HG03045 (cell line): ENCODE measurements around the gene ETV5.

Experiments
- ATAC-seq: cut with Tn5 transposase; IDR thresholded peaks from one replicate; pipeline ENCODE4 v1.9.1; 2021; ENCODE audit warnings: mild to moderate bottlenecking, moderate library complexity; ENCODE audit not compliant: unreplicated experiment

ETV5 gene

DNA sequence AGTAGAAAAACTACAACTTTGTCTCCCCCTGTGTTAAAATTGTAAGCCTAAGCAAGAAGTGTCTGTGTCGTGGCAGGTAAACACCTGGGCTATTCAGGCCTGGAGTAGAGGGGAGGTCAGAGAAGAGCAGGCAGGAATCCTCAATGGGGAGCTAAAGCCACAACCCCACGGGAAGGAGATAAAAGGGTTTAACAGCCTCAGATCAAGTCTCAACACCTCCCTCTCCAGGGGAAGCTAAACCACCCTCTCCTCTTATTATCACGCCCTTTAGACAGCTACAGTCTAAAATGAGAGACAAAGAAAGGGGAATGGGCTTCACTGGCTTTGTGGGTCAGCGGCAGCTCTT is 11.6 kb downstream of the ETV5 start:
- no peak for ATAC-seq

DNA sequence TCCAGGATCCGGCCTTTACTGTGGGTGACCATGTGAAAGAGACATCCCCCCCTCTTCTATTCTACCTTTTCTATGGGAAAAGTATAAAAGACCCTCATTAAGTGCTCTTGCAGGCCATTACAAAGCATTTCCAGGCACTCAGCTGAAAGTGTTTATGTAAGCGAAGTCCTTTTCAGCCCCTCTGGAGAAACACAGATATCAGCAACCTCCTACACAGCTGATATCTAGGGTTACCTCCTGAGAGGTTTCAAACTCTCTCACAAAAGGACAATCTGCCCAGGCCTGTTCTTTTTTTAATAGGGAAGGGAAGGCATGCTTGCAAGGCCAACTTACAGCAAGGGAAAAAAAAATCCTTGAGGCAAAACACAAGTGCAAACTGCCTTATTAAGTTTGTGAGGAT is 12.6 kb downstream of the ETV5 start:
- no peak for ATAC-seq

DNA sequence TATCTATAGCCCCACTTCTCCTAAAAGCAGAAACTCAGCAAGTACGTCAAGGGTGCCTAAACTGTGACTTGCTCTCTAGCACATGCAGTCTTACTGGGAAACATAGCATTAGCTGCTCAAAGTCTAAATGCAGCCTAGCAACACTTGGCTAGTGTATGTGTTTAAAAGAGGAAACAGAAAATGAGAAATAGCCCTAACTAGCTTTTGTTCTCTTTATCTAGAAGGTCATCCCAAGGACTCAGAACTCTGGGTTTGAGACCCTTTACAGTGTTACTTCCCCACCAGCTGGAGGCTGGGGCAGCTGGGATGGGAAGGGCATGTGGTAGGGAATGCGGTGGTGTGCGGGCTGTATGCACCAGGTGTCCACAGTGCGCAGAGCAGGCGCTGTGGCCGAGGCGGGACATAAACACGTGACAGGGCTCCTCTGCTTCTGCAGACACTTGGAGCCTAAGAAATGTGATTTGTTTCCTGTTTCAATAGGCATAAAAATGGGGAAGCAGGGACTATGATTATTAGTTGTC is 13.3 kb downstream of the ETV5 start:
- no peak for ATAC-seq

DNA sequence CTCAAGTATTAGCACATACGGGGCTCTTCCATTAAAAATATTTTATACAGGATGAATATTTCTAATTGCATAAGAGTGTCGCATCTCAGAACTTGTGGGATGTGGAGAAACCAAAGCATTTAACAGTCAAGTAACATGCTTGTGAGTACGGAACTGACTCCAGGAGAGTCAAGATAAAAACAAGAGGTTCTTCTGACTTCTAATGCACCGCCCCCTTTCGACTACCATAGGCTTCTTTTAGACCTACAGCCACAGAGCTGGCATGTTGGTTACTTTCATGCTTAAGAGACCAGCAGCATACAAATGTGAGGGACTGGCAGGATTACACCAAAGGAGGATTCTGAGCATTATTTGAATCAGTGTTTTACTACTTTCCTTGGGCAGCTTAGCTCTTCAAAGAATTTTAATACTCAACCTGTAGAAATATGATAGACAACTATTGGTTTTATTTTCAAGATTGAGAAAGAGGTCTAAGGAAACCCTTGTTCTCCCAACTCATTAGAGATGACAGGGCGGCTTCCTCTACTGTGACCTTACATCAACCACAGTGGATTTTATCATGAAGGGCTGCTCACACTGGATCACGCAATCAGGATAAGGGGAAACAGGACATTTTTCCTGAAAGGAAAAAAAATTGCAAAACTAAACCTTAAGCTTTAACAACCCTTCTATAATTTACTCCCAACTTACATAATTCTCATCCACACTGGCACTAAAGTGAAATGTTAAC is 14.0 kb downstream of the ETV5 start:
- ATAC-seq: no peak

DNA sequence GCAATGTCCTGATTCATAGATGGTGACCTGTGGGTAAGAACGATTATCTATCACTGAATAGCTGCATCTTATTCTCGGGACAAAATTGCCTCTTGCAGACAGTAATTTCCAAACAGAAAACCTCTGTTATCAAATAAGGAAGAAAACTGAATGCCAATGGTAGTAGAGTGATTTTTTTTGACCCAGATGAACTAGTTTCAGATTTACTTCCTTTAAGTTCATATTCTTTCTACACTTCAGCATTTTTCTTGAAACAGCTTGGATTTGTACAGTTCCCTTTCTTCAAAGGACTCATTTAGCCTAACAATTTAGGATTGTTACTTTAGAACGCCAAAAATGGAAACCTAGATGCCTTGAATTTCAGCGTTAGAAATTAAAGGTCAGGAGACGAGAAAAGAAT is 14.6 kb downstream of the ETV5 start:
- no peak for ATAC-seq

DNA sequence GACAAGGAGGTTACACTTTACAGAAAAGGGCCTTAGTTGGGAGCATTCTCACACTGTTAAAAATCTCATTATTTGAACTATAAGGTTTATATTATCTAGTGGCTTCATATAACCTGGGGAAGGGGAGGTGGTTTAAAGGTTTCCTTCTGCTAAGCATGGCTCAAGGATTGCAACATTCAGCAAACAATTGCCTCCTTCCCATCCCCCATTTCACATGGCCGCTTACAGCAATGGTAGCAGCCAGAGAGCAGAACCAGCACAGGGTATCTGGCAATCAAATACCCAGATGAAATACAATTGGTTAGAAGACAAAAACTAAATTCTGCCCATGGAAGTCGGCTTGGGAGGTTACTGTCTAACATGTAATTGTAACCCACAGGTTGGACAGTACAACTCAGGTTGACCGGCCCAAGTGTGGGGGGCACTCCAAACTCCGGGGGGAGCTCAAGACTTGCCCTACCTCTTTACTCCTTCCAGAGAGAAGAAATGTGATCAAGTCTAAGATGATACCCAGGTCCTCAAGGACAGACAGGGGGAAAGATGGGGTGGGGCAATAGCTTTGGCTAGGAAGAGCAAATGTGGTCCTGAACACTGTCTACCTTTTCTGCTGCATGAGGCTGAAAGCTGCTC is 15.5 kb downstream of the ETV5 start:
- ATAC-seq: no peak

DNA sequence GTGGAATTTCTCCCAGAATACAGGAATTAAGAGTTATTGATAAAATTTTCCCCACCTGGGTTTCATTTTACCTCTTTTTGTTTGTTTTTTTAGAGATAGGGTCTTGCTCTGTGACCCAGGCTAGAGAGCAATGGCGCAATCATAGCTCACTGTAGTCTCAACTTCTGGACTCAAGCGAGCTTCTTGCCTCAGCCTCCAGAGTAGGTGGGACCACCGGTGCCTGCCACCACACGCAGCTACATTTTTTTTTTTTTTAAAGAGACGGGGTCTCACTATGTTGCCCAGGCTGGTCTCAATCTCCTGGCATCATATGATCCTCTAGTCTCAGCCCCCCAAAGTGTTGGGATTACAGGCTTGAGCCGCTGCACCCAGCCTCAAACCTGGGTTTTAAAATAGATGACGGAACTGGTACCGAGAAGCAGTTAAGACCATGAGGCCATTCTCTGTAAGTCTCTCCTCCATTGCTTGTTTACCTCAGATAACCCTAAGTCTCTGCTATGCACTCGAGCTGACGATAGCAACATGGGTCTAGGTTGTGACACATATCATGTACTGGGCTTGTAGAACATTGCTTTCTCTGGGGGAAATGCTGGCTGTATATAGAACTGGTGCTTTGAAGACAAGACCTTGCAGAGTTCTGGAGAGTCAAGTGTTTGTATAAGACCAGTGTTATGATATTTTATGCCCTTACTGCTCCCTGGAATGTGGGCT is 16.4 kb downstream of the ETV5 start:
- ATAC-seq: no peak

DNA sequence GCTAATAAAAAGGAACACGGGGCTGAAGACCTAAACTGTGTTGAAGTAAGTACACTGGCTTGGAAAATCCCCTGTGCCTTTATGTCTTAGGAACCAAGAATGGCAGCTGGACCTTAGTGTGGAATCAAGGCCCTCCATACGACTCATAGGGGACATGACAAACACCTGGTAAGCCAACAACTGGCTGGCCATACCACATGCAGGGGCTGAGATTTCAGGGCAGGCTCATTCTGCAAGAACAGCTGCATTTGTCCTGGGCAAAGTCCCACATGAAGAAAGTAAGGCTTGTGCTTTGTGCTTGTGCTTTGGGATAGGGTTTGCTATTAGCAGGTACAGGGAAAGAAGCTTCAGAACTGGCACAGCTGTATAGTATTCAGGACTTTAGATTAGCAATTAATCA is 18.0 kb downstream of the ETV5 start:
- no peak for ATAC-seq

DNA sequence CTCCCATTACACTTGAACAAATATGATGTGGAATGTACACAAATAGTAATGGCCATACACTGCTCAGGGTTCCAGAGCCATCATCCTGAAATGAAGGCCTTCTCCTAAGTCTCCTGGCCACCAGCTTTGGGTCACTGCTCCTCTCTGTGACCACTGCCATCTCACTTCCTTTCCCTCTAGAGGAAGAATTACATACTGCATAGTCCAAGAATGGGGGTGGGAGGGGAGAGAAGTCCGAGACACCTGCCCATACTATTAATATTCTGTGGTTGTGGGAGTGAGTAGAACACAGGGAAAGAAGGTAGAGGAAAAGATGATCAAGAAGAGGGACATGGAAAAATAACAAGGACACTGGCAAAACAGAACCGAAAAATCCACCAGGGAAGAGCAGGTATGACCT is 20.6 kb downstream of the ETV5 start:
- ATAC-seq: no peak

DNA sequence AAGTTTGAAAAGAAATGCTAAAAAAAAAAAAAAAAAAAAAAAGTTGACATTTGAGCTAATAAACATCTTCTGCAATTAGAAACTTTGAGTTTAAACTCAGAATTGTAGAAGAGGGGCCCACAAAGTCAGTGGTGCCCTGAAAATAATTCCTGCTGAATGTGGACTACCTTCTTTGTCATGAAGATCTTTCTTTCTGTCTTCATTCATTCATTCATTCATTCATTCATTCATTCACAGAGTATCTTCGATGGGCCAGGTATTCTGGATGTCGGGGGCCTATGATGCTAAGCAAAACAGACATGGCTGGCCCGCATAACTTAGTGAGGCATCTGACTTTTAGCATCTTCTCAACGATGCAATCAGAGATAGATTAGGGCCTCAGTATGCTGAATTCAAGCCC is 24.6 kb downstream of the ETV5 start:
- ATAC-seq: no peak

DNA sequence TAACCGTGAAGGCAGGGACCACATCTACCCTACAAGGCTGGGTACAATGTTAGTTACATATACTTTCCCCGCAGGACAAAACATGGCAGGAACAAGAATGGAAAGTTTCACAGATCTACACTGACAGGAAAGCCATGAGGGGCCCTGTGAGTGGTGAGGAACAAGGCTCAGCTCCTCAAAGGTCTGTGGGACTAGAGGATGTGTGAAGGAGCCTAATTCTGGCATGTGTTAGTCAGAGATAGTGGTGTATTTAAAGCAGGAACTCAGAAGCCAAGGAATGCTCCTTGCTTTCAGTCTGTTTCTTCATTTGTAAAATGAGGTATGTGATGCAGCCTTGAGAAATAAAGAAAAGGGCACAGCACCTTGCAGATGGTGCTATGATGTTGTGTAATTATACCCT is 25.1 kb downstream of the ETV5 start:
- no peak for ATAC-seq

DNA sequence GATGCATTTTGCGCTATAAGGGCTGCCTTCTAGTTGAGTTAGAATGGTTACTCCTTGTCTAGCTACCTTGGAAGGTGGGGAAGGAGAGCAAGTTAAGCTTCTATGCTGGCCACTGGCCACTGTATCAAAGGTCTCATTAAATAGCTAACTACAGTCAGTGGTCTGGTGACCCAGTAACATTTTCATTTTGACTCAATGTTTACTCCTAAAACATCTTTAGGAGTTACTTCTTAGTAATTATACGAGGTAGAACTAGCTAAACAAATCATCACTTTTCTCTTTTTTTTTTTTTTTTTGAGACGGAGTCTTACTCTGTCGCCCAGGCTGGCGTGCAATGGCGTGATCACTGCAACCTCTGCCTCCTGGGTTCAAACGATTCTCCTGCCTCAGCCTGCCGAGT is 26.7 kb downstream of the ETV5 start:
- ATAC-seq: no peak

DNA sequence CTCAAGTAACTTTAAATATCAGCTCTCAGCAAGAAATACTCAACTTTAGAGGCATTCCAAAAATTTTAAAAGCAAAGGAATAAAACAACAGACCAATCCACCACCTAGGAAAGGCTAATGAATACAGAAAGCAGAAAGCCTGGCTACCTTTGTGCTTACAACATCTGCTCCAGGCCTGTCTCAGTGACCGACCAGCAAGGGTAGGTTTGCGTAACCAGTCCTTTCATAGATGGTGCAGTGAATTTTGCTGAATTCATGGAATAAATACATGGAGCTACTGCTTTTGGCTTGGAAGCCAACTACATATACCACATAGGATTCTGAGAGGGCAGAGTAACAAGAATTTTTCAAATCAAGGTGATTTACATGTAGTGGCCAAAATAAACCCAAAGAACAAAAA is 27.2 kb downstream of the ETV5 start:
- no peak for ATAC-seq

DNA sequence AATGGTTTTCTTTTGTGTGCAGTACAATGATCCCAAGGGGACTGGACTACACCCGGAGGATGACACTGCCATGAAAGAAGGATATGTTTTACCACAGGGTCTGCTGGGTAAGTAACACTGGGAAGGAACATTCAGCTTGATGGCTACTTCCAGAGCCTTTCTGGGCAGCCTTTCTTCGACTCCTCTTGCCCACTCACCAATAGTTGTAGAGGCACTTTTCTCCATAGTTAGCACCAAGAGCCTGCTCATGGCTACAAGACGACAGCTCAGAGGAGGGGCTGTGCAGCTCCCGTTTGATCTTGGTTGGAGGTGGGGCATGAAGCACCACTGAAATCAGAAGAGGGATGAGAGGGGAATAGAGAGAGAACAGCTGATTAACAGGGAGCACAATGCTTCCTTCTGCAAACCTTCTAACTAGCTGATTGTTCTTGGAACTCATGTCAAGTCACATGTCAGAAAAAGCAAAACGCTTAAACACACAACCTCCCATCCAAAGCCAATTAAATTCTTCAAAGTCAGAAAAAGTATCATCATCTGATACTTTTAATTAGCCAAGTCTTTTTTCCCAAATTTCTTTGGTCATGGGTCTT is 27.9 kb downstream of the ETV5 start:
- no peak for ATAC-seq

DNA sequence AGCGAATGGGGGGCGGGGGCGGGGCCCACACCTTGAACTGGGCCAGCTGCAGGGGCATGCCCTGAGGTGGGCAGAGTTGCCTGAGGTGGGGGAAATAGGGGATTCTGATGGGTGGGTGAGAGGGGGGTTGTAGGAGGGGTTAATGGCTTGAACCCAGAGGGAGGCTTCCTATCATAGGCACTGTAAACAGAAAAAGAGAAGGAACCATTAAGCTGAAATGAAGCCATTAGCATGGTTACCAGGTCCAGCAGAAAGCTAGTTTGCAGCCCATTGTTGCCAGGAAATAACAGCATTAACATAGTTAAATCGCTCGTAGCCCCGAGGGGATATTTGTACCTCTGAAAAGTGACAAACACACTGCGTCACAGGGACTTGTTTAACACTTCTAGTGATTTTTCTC is 29.0 kb downstream of the ETV5 start:
- no peak for ATAC-seq

DNA sequence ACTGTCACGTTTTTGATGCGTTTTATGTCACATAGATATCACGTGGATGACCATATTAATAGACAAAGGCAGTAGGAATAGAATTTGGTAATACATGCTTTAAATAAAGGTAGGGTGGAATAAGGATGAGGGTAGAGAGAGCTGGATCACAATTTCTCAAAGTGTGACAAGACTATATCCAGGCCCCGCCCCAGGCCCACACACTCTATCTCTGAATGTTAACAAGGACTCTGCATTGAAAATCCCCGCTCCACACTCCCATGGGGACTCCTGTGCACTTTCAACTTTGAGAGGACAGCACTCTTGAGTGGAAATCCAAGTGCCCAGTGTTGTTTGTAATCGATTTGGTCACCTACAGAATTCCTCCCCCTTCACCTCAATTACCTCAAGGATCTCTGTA is 31.4 kb downstream of the ETV5 start:
- no peak for ATAC-seq

DNA sequence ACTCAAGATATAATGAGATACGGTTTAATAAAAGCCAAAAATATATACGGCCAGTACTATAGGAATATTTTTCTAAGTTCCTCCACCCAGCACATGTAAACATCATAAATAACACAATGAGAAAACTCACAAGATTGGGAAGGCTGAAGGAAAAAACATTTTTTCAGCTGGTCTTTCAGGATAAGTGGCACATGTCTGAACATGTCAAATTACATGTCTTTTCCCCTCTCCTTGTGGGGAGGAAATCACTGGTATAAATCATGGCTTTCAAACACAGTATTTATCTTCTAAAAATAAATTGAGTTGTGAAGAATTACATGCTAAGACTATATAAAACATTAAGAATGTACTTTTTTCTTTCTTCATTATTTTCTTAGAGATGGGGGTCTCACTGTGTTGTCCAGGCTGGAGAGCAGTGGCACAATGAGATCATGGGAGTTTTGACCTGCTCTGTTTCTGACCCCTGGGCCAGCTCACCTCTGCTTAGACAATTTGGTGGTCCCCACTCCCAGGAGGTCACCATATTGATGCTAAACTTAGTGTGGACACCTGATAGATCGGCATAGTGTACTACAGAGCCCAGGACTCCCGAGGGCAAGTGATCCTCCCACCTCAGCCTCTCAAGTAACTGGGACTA is 32.8 kb downstream of the ETV5 start:
- no peak for ATAC-seq

DNA sequence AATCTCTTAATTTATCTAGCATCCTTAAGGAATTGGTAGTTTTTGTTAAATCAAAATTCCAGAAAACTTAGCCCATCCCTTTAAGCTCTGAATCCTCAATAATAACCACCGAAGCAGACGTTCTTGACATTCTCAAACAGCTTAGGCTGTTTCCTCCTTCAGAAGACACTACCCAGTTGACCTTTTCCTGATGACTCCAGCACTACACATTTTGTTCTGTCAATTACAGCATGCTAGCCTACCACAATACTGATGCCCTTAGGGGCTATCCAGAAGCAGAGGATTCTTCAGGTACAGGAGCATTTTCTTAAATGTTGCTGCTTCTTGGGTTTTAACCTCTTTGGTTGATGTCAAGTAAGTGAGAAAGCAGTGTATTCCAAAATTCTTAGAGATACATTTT is 33.4 kb downstream of the ETV5 start:
- no peak for ATAC-seq

DNA sequence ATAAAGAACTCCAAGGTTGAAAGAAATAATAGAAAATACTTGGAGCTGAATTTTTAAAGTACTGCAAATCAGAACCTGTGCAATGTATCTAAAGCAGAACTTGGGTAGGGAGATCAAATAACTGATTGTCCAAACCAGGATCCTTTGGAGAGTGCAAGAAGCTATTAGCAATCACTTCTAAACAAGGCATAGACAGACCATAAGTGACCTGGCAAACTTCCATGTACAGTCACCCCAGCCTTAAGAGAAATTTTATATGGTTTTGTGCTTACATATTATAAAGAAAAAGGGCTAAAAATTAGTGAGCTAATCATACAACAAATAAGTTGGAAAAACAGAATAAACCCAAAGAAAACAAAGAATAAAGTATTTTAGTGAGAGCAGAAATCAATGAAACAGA is 35.2 kb downstream of the ETV5 start:
- no peak for ATAC-seq

DNA sequence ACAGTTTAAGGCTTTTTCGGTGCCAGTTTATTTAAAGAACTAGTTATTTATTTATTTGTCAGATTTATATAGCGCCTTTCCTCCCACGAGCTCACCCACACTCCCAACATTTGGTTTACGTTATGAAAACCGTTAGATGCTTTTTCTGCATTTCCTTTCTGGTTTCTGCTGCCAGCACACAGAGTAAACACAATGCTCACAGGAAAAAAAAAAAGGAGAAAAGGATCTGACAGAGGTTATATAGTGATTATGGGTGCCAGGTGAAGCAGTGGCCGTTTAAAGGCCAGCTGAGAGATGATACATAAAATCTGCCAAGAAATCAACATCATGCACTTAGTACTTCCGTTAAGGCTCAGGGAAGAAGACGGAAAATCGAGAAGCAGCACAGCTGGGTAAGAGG is 37.9 kb downstream of the ETV5 start:
- ATAC-seq: no peak

DNA sequence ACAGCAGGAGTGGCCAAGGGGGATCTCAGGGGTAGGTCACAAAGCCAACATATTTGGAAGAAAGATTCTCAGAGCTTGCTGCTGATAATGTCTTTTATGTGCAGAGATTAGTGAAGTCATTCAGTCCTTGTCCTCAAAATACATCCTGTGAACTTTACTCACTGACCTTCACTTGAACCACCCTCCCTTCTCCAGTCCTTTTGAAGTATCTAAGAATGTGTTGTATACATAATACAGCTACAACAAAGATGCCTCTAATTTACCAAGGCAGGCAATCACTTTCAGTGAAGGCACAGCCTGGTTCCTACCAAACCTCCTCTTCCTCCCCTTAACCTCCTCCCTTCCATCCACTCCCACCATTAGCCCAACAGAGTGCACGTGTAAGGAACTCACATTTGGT is 38.3 kb downstream of the ETV5 start:
- no peak for ATAC-seq
